ENCODE data around the gene HGS. TPM values are rescaled to one million over a fixed set of nuclear protein-coding genes. Genes with fewer than 3 reads are reported as not detected.
A peak's percentile ranks its signal among the peaks of the same experiment; 100 is the strongest.

Gene HGS
- total RNA-seq, 1 experiment from 2014 or later = 42.4 TPM

DNA sequence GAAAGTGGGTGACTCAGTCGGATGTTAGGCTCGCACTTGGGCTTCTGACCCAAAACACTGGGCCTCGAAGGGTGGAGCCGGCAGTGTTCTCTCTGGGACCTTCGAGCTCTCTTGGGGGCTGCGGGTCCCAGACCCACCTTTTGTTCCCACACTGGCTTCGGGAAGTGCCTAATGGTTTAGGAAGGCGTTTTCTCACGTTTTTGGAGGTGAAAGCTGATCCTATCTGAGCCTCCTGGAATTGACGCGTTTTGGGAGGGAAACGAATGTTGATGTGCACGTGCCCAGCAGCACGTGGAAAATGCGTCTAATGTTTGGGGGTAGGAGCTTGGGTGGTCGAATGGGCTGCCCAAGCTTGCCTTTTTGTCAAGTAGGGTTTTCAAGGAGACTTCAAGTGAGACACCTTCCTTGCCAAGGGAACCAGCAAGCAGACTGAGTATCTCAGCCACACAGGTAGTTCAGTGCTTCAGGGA is 666 bp downstream of the HGS start:
- peak; percentile 87 for DNase-seq (ENCODE audit: low read depth)

DNA sequence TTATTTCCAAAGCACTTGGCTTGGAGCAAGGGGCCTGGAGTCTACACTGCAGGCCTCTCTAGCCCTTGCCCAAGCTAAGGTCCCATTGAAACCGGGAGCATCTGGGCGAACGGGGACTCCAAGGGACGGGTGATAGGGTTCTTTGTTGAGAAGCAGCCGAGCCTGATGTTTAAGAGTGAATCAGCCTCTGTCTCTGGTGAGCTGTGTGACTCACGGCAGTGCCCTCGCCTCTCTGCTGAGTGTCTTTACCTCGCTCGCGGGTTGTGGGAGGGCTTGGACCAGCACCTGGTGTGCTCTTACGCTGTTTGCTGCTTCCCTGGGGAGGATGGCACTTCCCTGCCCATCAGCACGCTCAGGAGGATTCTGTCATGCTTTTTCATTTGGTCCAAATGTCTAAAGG is 1.3 kb downstream of the HGS start:
- DNase-seq (ENCODE audit: low read depth) = peak; percentile 77

DNA sequence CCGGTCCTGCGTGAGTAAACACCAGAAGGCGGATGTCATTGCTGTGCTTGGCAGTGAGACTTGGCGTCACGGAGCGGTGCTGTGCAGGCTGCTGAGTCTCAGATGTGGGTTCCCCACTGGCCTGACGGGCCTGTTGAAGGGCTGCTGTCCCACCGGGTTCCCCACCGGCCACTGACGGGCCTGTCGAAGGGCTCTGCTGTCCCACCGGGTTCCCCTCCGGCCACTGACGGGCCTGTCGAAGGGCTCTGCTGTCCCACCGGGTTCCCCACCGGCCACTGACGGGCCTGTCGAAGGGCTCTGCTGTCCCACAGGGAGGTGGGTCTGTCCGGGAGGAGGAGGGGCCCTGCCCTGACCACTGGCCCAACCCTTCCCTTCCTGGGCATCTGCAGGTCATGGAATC is 2.8 kb downstream of the HGS start:
- DNase-seq (ENCODE audit: low read depth) = no peak

GRCh38 chr17:81687770-81688541 is 4.1 kb downstream of the HGS start:
- no peak for DNase-seq (ENCODE audit: low read depth)

DNA sequence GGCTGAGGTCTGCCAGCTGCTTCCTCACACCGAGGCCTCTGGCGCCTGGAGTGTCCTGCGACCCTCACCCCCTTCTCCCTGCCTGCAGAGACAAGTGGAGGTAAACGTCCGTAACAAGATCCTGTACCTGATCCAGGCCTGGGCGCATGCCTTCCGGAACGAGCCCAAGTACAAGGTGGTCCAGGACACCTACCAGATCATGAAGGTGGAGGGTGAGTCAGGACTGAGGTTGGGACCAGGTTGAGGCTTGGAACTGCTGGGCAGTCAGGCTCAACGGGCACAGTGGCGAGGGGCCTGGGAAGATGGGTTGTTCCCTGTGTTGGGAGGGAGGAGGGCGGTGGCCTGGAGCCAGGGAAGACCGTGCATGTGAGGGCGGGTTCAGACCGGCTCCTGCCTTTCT is 4.8 kb downstream of the HGS start:
- no peak for DNase-seq (ENCODE audit: low read depth)

GRCh38 chr17:81690066-81690465 is 6.3 kb downstream of the HGS start:
- no peak for DNase-seq (ENCODE audit: low read depth)

GRCh38 chr17:81690549-81690948 is 6.7 kb downstream of the HGS start:
- DNase-seq (ENCODE audit: low read depth) = no peak

DNA sequence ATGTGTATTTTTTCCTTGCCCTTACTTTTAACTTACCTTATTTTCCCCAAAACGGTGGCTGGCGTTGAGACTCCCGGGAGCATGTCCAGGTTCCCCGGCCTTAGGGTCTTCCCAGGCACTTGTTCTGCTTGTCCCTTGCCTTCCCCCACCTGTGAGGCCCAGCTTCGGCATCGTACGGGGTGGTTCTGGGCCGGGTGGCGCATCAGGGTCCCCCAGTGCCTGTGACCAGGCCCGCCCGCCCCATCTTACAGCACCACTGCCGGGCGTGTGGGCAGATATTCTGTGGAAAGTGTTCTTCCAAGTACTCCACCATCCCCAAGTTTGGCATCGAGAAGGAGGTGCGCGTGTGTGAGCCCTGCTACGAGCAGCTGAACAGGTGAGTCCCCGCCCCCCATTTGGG is 7.4 kb downstream of the HGS start:
- DNase-seq (ENCODE audit: low read depth) = no peak

GRCh38 chr17:81691608-81692007 is 7.8 kb downstream of the HGS start:
- DNase-seq (ENCODE audit: low read depth) = no peak

- no peak for DNase-seq (ENCODE audit: low read depth)
These were observed 9.8 kb downstream of the HGS start for GRCh38 chr17:81693509-81694210.

- no peak for DNase-seq (ENCODE audit: low read depth)
These were observed 11.0 kb downstream of the HGS start for GRCh38 chr17:81694810-81695209.

DNA sequence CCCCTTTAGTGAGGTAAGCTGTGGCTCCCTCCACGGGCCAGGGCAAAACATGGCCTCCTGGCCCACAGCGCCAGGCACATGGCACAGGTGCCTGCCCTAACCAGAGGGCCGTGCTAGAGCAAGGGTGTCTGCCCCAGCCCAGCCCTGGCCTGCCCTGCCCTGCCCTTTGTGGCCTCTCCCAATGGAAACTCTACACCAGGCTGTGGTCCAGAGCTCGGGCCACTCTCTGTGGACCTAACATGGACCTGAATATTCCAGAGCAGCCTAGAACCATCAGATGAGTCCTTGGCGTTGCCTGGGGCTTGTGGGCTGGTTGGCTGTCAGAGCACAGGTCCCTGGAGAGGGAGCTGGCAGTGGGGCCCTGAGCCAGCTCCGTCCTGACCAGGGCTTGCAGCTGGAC is 11.4 kb downstream of the HGS start:
- no peak for DNase-seq (ENCODE audit: low read depth)

DNA sequence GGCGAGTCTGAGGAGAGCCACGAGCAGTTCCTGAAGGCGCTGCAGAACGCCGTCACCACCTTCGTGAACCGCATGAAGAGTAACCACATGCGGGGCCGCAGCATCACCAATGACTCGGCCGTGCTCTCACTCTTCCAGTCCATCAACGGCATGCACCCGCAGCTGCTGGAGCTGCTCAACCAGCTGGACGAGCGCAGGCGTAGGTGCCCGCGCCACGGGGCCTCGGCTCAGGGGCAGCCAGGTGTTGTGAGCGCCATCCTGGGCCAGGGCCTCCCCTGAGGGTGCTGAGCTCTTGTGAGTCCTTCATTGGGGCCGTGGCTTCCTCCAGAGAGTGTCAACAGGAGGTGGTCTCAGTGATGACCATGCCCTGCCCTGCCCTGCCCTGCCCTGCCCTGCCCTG is 12.0 kb downstream of the HGS start:
- DNase-seq (ENCODE audit: low read depth) = no peak

GRCh38 chr17:81696218-81696941 is 12.6 kb downstream of the HGS start:
- DNase-seq (ENCODE audit: low read depth) = no peak

DNA sequence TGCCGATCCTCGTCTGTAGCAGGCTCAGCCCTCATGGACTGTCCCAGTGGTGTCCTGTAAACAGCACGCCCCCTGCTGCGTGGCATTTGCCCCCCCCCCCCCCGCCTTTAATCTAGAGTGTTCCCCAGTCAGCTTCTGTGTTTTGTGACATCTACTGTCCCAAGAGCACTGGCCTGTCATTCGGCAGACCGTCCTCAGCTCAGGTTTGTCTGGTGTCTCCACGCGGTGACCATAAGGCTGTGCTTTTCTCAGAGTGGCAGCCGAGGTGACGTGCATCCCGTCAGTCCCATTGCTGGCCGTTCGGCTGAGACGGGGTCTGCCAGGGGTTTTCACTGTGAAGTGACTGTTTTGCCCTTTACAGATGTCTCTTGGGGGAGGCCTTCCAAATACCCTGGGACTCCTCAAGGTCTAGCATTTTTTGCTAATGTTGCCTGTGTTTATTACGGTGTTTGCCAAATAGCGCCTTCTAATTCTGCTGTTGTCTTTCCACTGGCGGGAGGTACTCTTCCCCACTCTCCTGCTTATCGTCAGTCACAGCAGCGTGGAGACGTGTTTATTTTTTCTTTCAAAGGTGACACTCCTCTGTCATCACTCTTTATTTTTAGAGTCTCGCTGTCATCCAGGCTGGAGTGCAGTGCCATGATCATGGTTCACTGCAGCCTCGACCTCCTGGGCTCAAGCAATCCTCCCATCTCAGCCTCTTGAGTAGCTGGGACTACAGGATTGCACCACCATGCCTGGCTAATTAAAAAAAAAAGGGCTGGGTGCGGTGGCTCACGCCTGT is 13.6 kb downstream of the HGS start:
- DNase-seq (ENCODE audit: low read depth) = no peak

GRCh38 chr17:81700353-81701287 is 16.8 kb downstream of the HGS start:
- no peak for DNase-seq (ENCODE audit: low read depth)

GRCh38 chr17:81701288-81702071 is 17.7 kb downstream of the HGS start:
- peak; percentile 17 for DNase-seq (ENCODE audit: low read depth)

- DNase-seq (ENCODE audit: low read depth) = peak; percentile 89
These were observed 19.3 kb downstream of the HGS start, which contains the start of gene MRPL12 for GRCh38 chr17:81702934-81703746. MRPL12 (plus strand) TSS chr17:81703367; CDS start chr17:81703502, 135 bp downstream.
